Ovary (tissue), 9 donors: ENCODE measurements around the gene GPR137. TPM values are rescaled to one million over a fixed set of nuclear protein-coding genes. Genes with fewer than 3 reads are reported as not detected.

ENCODE experiments used
- DNase-seq, 5 donors: peaks; one replicate each; pipeline ENCODE4 v3.0.0-alpha.2; 2019 to 2020
- H3K27ac ChIP-seq, 2 donors: fragments of 200-600 bp; one replicate each; pipeline versions ENCODE4 v1.5.1 to v1.8.0; 2019 to 2022
- H3K27me3 ChIP-seq: fragments of 200-600 bp; one replicate; pipeline ENCODE4 v1.8.0; 2022
- H3K36me3 ChIP-seq: fragments of 200-600 bp; sonication (generic); one replicate; pipeline ENCODE4 v1.5.1; 2019
- H3K4me1 ChIP-seq: one replicate; pipeline ENCODE4 v1.8.1; 2013; ENCODE audit warnings: mild to moderate bottlenecking, moderate library complexity; ENCODE audit not compliant: insufficient read depth
- H3K4me3 ChIP-seq: fragments of 200-600 bp; sonication (generic); one replicate; pipeline ENCODE4 v1.5.1; 2017
- H3K9me3 ChIP-seq, 2 donors: fragments of 200-600 bp in 1 of 2; sonication (generic) in 1 of 2; one replicate each; pipeline versions ENCODE4 v1.5.1 to v1.8.1; 2013 to 2019; ENCODE audit warnings: mild to moderate bottlenecking in 1 of 2, moderate library complexity in 1 of 2
- EP300 ChIP-seq: sonication (generic); formaldehyde crosslinking; IDR thresholded peaks from one replicate; pipeline ENCODE4 v1.6.1; 2017; ENCODE audit warnings: antibody characterized with exemption
- POLR2A ChIP-seq: fragments of 450-650 bp; IDR thresholded peaks from one replicate; pipeline ENCODE4 v1.6.1; 2017; ENCODE audit warnings: antibody characterized with exemption, mild to moderate bottlenecking, moderate library complexity
- WGBS, 3 donors: extraction: QIAGEN DNeasy Blood & Tissue Kit in 1 of 3; methylation state at CpG; one replicate each; pipeline versions ENCODE4 v1.1.5 to v1.1.7; 2013 to 2017; 5-methylcytosine and 5-hydroxymethylcytosine counted together
- intact Hi-C, 4 donors: fragments of 100-400 bp; cut with DNase I; formaldehyde crosslinking; loops; one replicate each; pipeline versions ENCODE4 v1.11.0 to v1.15.1; 2022 to 2023
- polyA plus RNA-seq, 2 donors: library from polyadenylated mRNA; stranded (reverse); fragments of 200-250 nt in 1 of 2; fragments of 350-450 nt in 1 of 2; fragmentation: Illumina TruSeq in 1 of 2; extraction: RNeasy Lipid Tissue Mini Kit (QIAGEN cat#74804) in 1 of 2; gene quantifications; one replicate each; pipeline ENCODE4 v1.2.3, GENCODE V29; 2013 to 2014
- total RNA-seq, 7 donors: library from RNA; depleted of rRNA in 2 of 7; stranded (reverse); fragments of >200 nt in 2 of 7; fragmentation: NEBNext Ultra II Directional in 3 of 7; extraction: Animal tissue kit (Norgen Biotek cat#: 25700) in 3 of 7; gene quantifications; one replicate each; pipeline versions ENCODE4 v1.1.0 to v1.2.4, GENCODE V29; 2016 to 2023
- TF ChIP-seq, protein P1 (sequence below), 3 donors: fragments of 450-650 bp in 2 of 3; fragments of 200-600 bp in 1 of 3; IDR thresholded peaks; one replicate each; pipeline versions ENCODE4 v1.5.1 to v1.8.0; 2016 to 2022; ENCODE audit warnings: antibody characterized with exemption in 3 of 3, mild to moderate bottlenecking in 1 of 3
- donor health status: DM: no; HTN: no; CAD: no; lungs with moderate emphysema.
- donor health status: DM: no; HTN: no; CAD: no.
- donor health status: Bipolar disorder and iron deficiency.
- donor health status: DM: yes; HTN: yes; CAD: no.
- donor health status: DM: no; HTN: no; CAD: no.
- donor health status: DM: yes; HTN: yes; CAD: no.

Gene GPR137
- total and polyA plus RNA-seq, 9 donors, result 3.1 to 30.9 (median 23.2) TPM

DNA sequence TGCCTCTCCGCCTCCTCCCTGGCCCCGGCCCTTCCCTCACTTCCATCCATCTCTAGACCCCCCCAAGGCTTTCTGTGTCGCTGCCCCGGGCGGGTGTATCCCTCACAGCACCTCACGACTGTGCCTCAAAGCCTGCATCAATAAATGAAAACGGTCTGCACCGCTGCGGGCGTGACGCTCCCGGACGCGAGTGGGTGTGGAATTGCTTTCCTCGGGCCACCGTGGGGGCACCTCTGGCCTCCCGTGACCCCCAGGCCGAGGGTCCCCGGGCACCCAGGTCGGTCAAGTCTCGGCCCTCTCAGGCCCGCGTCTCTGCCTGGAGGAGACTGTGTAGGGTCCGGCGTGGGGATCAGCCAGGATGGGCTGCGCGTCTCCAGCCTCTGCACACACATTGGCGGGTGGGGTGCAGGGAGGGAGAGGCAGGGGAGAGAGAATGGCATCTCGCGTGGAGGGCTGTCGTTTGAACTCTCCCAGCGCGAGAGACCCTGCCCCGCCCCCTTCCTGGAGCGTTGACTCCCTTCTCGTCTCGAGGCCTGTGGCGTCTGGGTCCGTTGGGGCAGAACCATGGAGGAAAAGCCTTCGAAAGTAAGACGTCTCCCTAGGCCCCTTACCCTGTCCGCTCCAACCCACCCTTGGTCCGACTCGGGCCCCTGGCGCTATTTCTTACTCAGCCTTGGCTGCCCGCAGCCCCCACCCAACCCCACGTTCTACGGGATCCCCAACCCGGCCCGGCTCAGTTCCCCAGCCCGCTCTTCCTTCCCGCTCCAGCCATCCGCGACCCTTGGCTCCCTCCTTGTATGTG, 14.4 kb downstream of the GPR137 start, which contains the start of gene CATSPERZ:
TSS of gene CATSPERZ (plus strand) at position 512 of the 802 bp plus-strand sequence. CDS start at position 565, 53 bp downstream.
- Histone ChIP-seq H3K9me3 (no peaks in the 10 kb centered on the region), H3K27ac (no peak within 1 kb of the TSS), H3K36me3 (no peaks in the 10 kb centered on the region), H3K4me3 (no peak within 1 kb of the TSS), H3K4me1 (peaks cover 4% of the 10 kb centered on the region), H3K27me3 (peaks cover 10% of the 10 kb centered on the region)
- TF ChIP-seq POLR2A, result no peak
- no peak for TF ChIP-seq EP300
- TF ChIP-seq, protein P1, sequence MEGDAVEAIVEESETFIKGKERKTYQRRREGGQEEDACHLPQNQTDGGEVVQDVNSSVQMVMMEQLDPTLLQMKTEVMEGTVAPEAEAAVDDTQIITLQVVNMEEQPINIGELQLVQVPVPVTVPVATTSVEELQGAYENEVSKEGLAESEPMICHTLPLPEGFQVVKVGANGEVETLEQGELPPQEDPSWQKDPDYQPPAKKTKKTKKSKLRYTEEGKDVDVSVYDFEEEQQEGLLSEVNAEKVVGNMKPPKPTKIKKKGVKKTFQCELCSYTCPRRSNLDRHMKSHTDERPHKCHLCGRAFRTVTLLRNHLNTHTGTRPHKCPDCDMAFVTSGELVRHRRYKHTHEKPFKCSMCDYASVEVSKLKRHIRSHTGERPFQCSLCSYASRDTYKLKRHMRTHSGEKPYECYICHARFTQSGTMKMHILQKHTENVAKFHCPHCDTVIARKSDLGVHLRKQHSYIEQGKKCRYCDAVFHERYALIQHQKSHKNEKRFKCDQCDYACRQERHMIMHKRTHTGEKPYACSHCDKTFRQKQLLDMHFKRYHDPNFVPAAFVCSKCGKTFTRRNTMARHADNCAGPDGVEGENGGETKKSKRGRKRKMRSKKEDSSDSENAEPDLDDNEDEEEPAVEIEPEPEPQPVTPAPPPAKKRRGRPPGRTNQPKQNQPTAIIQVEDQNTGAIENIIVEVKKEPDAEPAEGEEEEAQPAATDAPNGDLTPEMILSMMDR (IDR thresholded peaks at IDR 0.05), result no peak
- DNase-seq, result peak in 1 of 5 donors; percentile 33
- intact Hi-C loops, result loop anchor here in 1 of 4 donors (5.0 to 10.0 kb wide), 2 partner anchors 98 to 295 kb away; no protein-coding TSS in a partner anchor
- 5 to 8% (median 5%) methylated on average over 50 to 54 of the region's 54 CpGs for WGBS, 3 donors

DNA sequence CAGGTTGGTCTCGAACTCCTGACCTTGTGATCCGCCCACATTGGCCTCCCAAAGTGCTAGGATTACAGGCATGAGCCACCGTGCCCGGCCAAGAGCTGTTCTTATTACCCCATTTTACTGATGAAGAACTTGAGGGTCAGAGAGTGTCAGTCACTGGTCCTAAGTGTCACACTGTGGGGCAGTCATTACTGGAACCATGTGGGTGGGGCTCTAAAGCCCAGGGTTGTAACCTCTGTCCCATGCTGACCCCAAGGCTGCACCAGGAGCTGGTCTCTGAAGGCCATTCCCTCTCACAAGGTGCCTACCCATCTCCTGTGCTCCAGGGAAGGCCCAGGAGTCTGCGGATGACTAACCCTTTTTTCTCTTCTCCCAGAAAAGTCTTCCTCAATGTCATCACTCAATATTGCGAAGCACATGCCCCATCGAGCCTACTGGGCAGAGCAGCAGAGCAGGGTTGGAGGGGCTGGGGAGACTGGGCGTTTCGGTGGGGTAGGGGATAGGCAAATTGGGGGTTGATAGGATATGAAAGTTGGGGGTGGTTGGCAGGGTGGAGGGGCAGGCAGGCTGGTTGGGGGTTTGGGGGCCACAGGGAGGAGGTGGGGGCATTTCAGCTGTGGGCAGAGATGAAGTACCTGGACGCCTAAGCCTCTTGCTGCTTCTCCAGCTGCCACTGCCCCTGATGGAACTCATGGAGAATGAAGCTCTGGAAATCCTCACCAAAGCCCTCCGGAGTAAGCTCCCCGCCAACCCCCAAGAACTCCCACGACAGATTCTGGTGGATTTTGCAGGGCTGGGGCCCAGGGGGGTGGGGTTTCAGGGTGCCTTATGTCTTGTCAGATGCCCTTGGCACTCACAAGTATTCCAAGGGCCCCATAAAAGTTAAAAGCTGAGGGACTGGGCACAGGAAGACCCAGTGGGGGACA, 17.7 kb downstream of the GPR137 start:
- DNase-seq, result peak in 3 of 5 donors; percentile 34 to 39 (median 34)
- 72 to 77% (median 73%) methylated on average over 13 of the region's 13 CpGs for WGBS, 3 donors

DNA sequence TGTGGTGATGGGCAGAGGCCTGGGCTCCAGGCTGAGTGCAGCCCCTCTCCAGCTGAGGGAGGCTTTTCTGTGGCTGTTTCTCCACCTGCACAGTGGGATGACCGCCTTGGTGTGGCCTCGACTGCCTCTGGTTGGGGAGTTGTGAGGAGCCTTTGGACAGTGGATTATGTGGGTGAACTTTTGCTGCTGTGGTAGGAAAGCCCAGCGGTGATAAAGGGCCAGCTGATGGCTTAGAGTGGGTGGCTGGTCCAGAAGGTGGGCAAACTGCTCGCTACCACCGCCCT, 18.3 kb downstream of the GPR137 start:
- peaks cover 13% of the 10 kb centered on the region for H3K4me1 ChIP-seq
- WGBS, 3 donors, result 49 to 60% (median 53%) methylated on average over 5 of the region's 5 CpGs
- H3K27ac ChIP-seq, result no peak overlapping the region
- peaks cover 8% of the 10 kb centered on the region for H3K27me3 ChIP-seq
- H3K4me3 ChIP-seq, result no peak overlapping the region
- no peak for DNase-seq
- H3K9me3 ChIP-seq, result no peaks in the 10 kb centered on the region
- H3K36me3 ChIP-seq, result no peaks in the 10 kb centered on the region
- intact Hi-C loops, result loop anchor here in 2 of 4 donors (2.0 to 5.0 kb wide), 2 partner anchors 19 to 102 kb away; partner anchors contain the start of genes BAD (in 1 of the 2) and GPR137 (in 1 of the 2)
- no peak for TF ChIP-seq POLR2A
- no peak for TF ChIP-seq EP300
- TF ChIP-seq, protein P1 (IDR thresholded peaks at IDR 0.05), result no peak

More for the DNA sequence above, 17.7 kb downstream of the GPR137 start:
- Histone ChIP-seq H3K9me3 (no peaks in the 10 kb centered on the region), H3K27me3 (peaks cover 8% of the 10 kb centered on the region), H3K4me3 (no peak overlapping the region), H3K4me1 (peaks cover 13% of the 10 kb centered on the region), H3K27ac (no peak overlapping the region), H3K36me3 (no peaks in the 10 kb centered on the region)
- no peak for TF ChIP-seq POLR2A
- TF ChIP-seq EP300, result no peak
- TF ChIP-seq, protein P1 (IDR thresholded peaks at IDR 0.05), result no peak
- intact Hi-C loops, result loop anchor here in 2 of 4 donors (2.0 to 5.0 kb wide), 2 partner anchors 19 to 101 kb away; partner anchors contain the start of genes BAD (in 1 of the 2) and GPR137 (in 1 of the 2)
